ENCODE measurements around the gene PTPRCAP. TPM values are rescaled to one million over a fixed set of nuclear protein-coding genes. Genes with fewer than 3 reads are reported as not detected.

The PTPRCAP gene
- polyA plus RNA-seq, 1 donor (not counting 4 experiments of a cell fraction or from before 2014, with no cell fraction given): not detected

- H4K20me1 ChIP-seq (ENCODE audit: control insufficient read depth, extremely low read depth, insufficient read depth, low read length): no peaks in the 10 kb centered on the region
- peak overlapping the region; percentile 63 for H3K27ac ChIP-seq (ENCODE audit: control insufficient read depth, insufficient read depth, low read length)
- dilution Hi-C loops (cut with MboI; ENCODE audit: extremely low pct_ligation_motif_present, low sequenced_read_pairs): no loop called here
- peak overlapping the region; percentile 63 to 74 (median 74) for H3K4me3 ChIP-seq (ENCODE audit: control insufficient read depth in 2 of 3, extremely low read depth in 1 of 3, insufficient read depth in 2 of 3, low read depth in 1 of 3, low read length in 3 of 3)
- no peaks in the 10 kb centered on the region for H3K79me2 ChIP-seq (ENCODE audit: control insufficient read depth, insufficient read depth, low read length)
- peaks cover 0 to 5% of the 10 kb centered on the region in 2 experiments for H3K36me3 ChIP-seq (ENCODE audit: control insufficient read depth in 2 of 2, extremely low read depth in 1 of 2, insufficient read depth in 2 of 2, low read length in 2 of 2)
- DNase-seq (ENCODE audit: low read depth, low spot score) (no peak), FAIRE-seq (no peak)
- no peaks in the 10 kb centered on the region for H3K9me1 ChIP-seq (ENCODE audit: control insufficient read depth, extremely low read depth, insufficient read depth, low read length)
- H3K27me3 ChIP-seq (ENCODE audit: control insufficient read depth, extremely low read depth, insufficient read depth, low read length): no peaks in the 10 kb centered on the region
- TF ChIP-seq EZH2 (IDR thresholded peaks at IDR 0.05; ENCODE audit: low read length) (no peak), CTCF (optimal IDR thresholded peaks at IDR 0.05 in 1 of 3, IDR thresholded peaks at IDR 0.05 in 1 of 3, conservative IDR thresholded peaks at IDR 0.05 in 1 of 3; ENCODE audit: extremely low read depth in 1 of 3, insufficient read depth in 2 of 3, low read length in 3 of 3) (no peak)
- H3K9me3 ChIP-seq (ENCODE audit: control insufficient read depth, low read depth, low read length): no peaks in the 10 kb centered on the region
- peak overlapping the region; percentile 82 for H3K4me2 ChIP-seq (ENCODE audit: control insufficient read depth, extremely low read depth, insufficient read depth, low read depth, low read length)
- peak overlapping the region; percentile 68 for H3K9ac ChIP-seq (ENCODE audit: control insufficient read depth, extremely low read depth, insufficient read depth, low read length)
- H3K4me1 ChIP-seq (ENCODE audit: control insufficient read depth, extremely low read depth, insufficient read depth, low read length): peaks cover 23% of the 10 kb centered on the region
- no peak overlapping the region for H2AFZ ChIP-seq (ENCODE audit: control insufficient read depth, low read length)
Observed at GRCh38 chr11:67468456-67468758, 30.9 kb upstream of the PTPRCAP start.

GRCh38 chr11:67468056-67468455, 30.6 kb upstream of the PTPRCAP start:
- H3K9ac ChIP-seq (ENCODE audit: control insufficient read depth, extremely low read depth, insufficient read depth, low read length): peak overlapping the region; percentile 68
- no peak overlapping the region for H2AFZ ChIP-seq (ENCODE audit: control insufficient read depth, low read length)
- DNase-seq (ENCODE audit: low read depth, low spot score) (no peak), FAIRE-seq (no peak)
- no peaks in the 10 kb centered on the region for H3K9me1 ChIP-seq (ENCODE audit: control insufficient read depth, extremely low read depth, insufficient read depth, low read length)
- peak overlapping the region; percentile 63 for H3K27ac ChIP-seq (ENCODE audit: control insufficient read depth, insufficient read depth, low read length)
- no peaks in the 10 kb centered on the region for H3K27me3 ChIP-seq (ENCODE audit: control insufficient read depth, extremely low read depth, insufficient read depth, low read length)
- H3K4me2 ChIP-seq (ENCODE audit: control insufficient read depth, extremely low read depth, insufficient read depth, low read depth, low read length): peak overlapping the region; percentile 82
- no peaks in the 10 kb centered on the region for H4K20me1 ChIP-seq (ENCODE audit: control insufficient read depth, extremely low read depth, insufficient read depth, low read length)
- dilution Hi-C loops (cut with MboI; ENCODE audit: extremely low pct_ligation_motif_present, low sequenced_read_pairs): no loop called here
- H3K79me2 ChIP-seq (ENCODE audit: control insufficient read depth, insufficient read depth, low read length): no peaks in the 10 kb centered on the region
- TF ChIP-seq CTCF (optimal IDR thresholded peaks at IDR 0.05 in 1 of 3, IDR thresholded peaks at IDR 0.05 in 1 of 3, conservative IDR thresholded peaks at IDR 0.05 in 1 of 3; ENCODE audit: extremely low read depth in 1 of 3, insufficient read depth in 2 of 3, low read length in 3 of 3) (no peak), EZH2 (IDR thresholded peaks at IDR 0.05; ENCODE audit: low read length) (no peak)
- H3K36me3 ChIP-seq (ENCODE audit: control insufficient read depth in 2 of 2, extremely low read depth in 1 of 2, insufficient read depth in 2 of 2, low read length in 2 of 2): peaks cover 0 to 5% of the 10 kb centered on the region in 2 experiments
- peak overlapping the region; percentile 63 to 74 (median 74) for H3K4me3 ChIP-seq (ENCODE audit: control insufficient read depth in 2 of 3, extremely low read depth in 1 of 3, insufficient read depth in 2 of 3, low read depth in 1 of 3, low read length in 3 of 3)
- no peaks in the 10 kb centered on the region for H3K9me3 ChIP-seq (ENCODE audit: control insufficient read depth, low read depth, low read length)
- H3K4me1 ChIP-seq (ENCODE audit: control insufficient read depth, extremely low read depth, insufficient read depth, low read length): peaks cover 23% of the 10 kb centered on the region

Data from keratinocyte (primary cell).